Endothelial cell of umbilical vein (primary cell): ENCODE measurements around the gene ARHGAP45. TPM values are rescaled to one million over a fixed set of nuclear protein-coding genes. Genes with fewer than 3 reads are reported as not detected.

ENCODE experiments used
- BruUV-seq: library from RNA; stranded (reverse); fragments of 400-500 nt; replicated peaks from 2 replicates; lab custom pipeline; 2021; lab: Mats Ljungman, UMichigan
- CTCF ChIA-PET: fragments of 300-600, 350-600 bp; sonication (Branson Sonifier 250); formaldehyde crosslinking; loops from one replicate; lab custom pipeline; 2021; ENCODE audit warnings: antibody characterized with exemption, inconsistent platforms; lab: Charles Lee
- POLR2A ChIA-PET: fragments of 300-600, 350-600 bp; sonication (Branson Sonifier 250); formaldehyde crosslinking; loops from one replicate; lab custom pipeline; 2021; ENCODE audit warnings: antibody characterized with exemption, inconsistent platforms; lab: Charles Lee
- DNase-seq: peaks from one replicate; pipeline ENCODE4 v3.0.0-alpha.2; 2011; ENCODE audit warnings: low read depth, low spot score
- FAIRE-seq: peaks from 2 replicates; lab custom pipeline; 2011; peaks lifted over from hg19 to GRCh38; lab: Jason Lieb, UNC
- H2AFZ ChIP-seq: 2 replicates; pipeline ENCODE4 v1.6.0; 2012; ENCODE audit warnings: low read depth, low read length, control low read depth, inconsistent platforms
- H3K27ac ChIP-seq: 2 replicates; pipeline ENCODE4 v1.5.1; 2011; ENCODE audit warnings: low read depth, mild to moderate bottlenecking, control low read depth, low read length, moderate library complexity; ENCODE audit not compliant: insufficient read depth
- H3K27me3 ChIP-seq, 2 experiments: 2 replicates each; pipeline versions ENCODE4 v1.6.0 to v1.6.1; 2011; ENCODE audit warnings: low read length in 2 of 2, mixed read lengths in 1 of 2; ENCODE audit not compliant: control insufficient read depth in 2 of 2, insufficient read depth in 2 of 2
- H3K36me3 ChIP-seq, 2 experiments: 2 replicates in 1 of 2; 3 replicates in 1 of 2; pipeline ENCODE4 v1.5.1; 2011; ENCODE audit warnings: low read length in 2 of 2, mild to moderate bottlenecking in 1 of 2, moderate library complexity in 1 of 2; ENCODE audit not compliant: control insufficient read depth in 2 of 2, insufficient read depth in 2 of 2; ENCODE audit errors: extremely low read depth in 1 of 2
- H3K4me1 ChIP-seq: 3 replicates; pipeline ENCODE4 v1.5.1; 2011; ENCODE audit warnings: mild to moderate bottlenecking, low read length; ENCODE audit not compliant: control insufficient read depth, insufficient read depth; ENCODE audit errors: extremely low read depth
- H3K4me2 ChIP-seq: 2 replicates; pipeline ENCODE4 v1.6.1; 2011; ENCODE audit warnings: low read length, control low read depth, mixed read lengths; ENCODE audit not compliant: insufficient read depth
- H3K4me3 ChIP-seq, 3 experiments: fragments of 200-600 bp in 1 of 3; sonication (generic), shearing (Covaris generic) in 1 of 3; replicated peaks in 1 of 3; 2 replicates each; pipeline ENCODE4 v1.5.1; 2011 to 2016; ENCODE audit warnings: control low read depth in 3 of 3, low read length in 3 of 3, mild to moderate bottlenecking in 2 of 3, inconsistent platforms in 1 of 3, low read depth in 1 of 3, moderate library complexity in 1 of 3; ENCODE audit not compliant: insufficient read depth in 1 of 3
- H3K79me2 ChIP-seq: 2 replicates; pipeline ENCODE4 v1.6.0; 2012; ENCODE audit warnings: low read length, inconsistent platforms; ENCODE audit not compliant: control insufficient read depth, insufficient read depth
- H3K9ac ChIP-seq: replicated peaks from 2 replicates; pipeline ENCODE3; 2011; ENCODE audit warnings: low read length, control low read depth; ENCODE audit not compliant: insufficient read depth; ENCODE audit errors: extremely low read depth
- H3K9me1 ChIP-seq: replicated peaks from 3 replicates; pipeline ENCODE4 v1.6.0; 2011; ENCODE audit warnings: mild to moderate bottlenecking, low read length; ENCODE audit not compliant: control insufficient read depth, insufficient read depth; ENCODE audit errors: extremely low read depth
- H3K9me3 ChIP-seq: replicated peaks from 2 replicates; pipeline ENCODE4 v1.5.1; 2012; ENCODE audit warnings: low read length, inconsistent platforms; ENCODE audit not compliant: control insufficient read depth, insufficient read depth
- H4K20me1 ChIP-seq: replicated peaks from 2 replicates; pipeline ENCODE3; 2011; ENCODE audit warnings: mild to moderate bottlenecking, low read length; ENCODE audit not compliant: control insufficient read depth, insufficient read depth; ENCODE audit errors: extremely low read depth
- CTCF ChIP-seq, 2 donors: IDR thresholded peaks; 1 replicate in 1 of 2; 2 replicates in 1 of 2; pipeline ENCODE4 v1.5.1; 2011; ENCODE audit warnings: low read length in 2 of 2, mild to moderate bottlenecking in 2 of 2, moderate library complexity in 2 of 2, control low read depth in 1 of 2, inconsistent platforms in 1 of 2, low read depth in 1 of 2; ENCODE audit not compliant: insufficient read depth in 1 of 2; ENCODE audit errors: extremely low read depth in 1 of 2
- EZH2 ChIP-seq: IDR thresholded peaks from 2 replicates; pipeline ENCODE4 v1.6.1; 2012; ENCODE audit warnings: borderline replicate concordance, low read depth, mild to moderate bottlenecking, moderate library complexity, low read length, inconsistent platforms; ENCODE audit not compliant: severe bottlenecking
- FOS ChIP-seq: IDR thresholded peaks from 2 replicates; pipeline ENCODE4 v1.6.1; 2011; ENCODE audit warnings: mild to moderate bottlenecking, low read length, moderate library complexity, borderline replicate concordance; ENCODE audit not compliant: insufficient read depth
- GATA2 ChIP-seq: IDR thresholded peaks from 2 replicates; pipeline ENCODE4 v1.7.0; 2011; ENCODE audit warnings: low read depth, mild to moderate bottlenecking, moderate library complexity, mixed read lengths, low read length; ENCODE audit not compliant: insufficient read length, insufficient read depth
- JUN ChIP-seq: IDR thresholded peaks from 2 replicates; pipeline ENCODE4 v1.6.1; 2011; ENCODE audit warnings: borderline replicate concordance, low read depth; ENCODE audit not compliant: insufficient read length, insufficient read depth
- MAX ChIP-seq: IDR thresholded peaks from 2 replicates; pipeline ENCODE4 v1.6.1; 2011; ENCODE audit not compliant: insufficient read depth, insufficient read length
- MYC ChIP-seq: IDR thresholded peaks from one replicate; pipeline ENCODE4 v1.6.1; 2011; ENCODE audit warnings: mild to moderate bottlenecking, low read depth, low read length
- POLR2A ChIP-seq: IDR thresholded peaks from 2 replicates; pipeline ENCODE4 v1.6.1; 2012; ENCODE audit warnings: low read depth, mild to moderate bottlenecking, control low read depth, low read length
- POLR2AphosphoS5 ChIP-seq: IDR thresholded peaks from 2 replicates; pipeline ENCODE4 v1.6.1; 2012; ENCODE audit warnings: low read depth, mild to moderate bottlenecking, control low read depth, low read length, moderate library complexity; ENCODE audit not compliant: insufficient read depth
- dilution Hi-C: fragments of 300-500 bp; cut with MboI; formaldehyde crosslinking; loops from one replicate; pipeline ENCODE4 v1.15.0; 2019; ENCODE audit warnings: low sequenced_read_pairs; ENCODE audit not compliant: extremely low pct_ligation_motif_present
- intact Hi-C: fragments of 100-400 bp; cut with micrococcal nuclease; formaldehyde crosslinking; loops from one replicate; pipeline ENCODE4 v1.10.0; 2022
- polyA plus RNA-seq, 4 experiments: library from polyadenylated mRNA; depleted of rRNA in 3 of 4; stranded (reverse) in 3 of 4; unstranded in 1 of 4; fragments of >200 nt; gene quantifications; 2 replicates each; pipeline versions ENCODE4 v1.2.1 to v1.2.3, GENCODE V29; 2011 to 2012; ENCODE audit warnings: missing spikeins in 1 of 4
- total RNA-seq: library from RNA; stranded (reverse); gene quantifications from 2 replicates; pipeline ENCODE4 v1.2.3, GENCODE V29; 2021

The ARHGAP45 gene
- total and polyA plus RNA-seq, 2 donors (not counting 3 experiments of a cell fraction or from before 2014, with no cell fraction given) = 7.5 to 10.4 TPM

- Histone ChIP-seq H3K79me2 (no peaks in the 10 kb centered on the region), H3K27ac (no peak overlapping the region), H3K4me1 (peaks cover 22% of the 10 kb centered on the region), H3K9me1 (no peaks in the 10 kb centered on the region), H3K4me3 (no peak overlapping the region), H3K36me3 (no peaks in the 10 kb centered on the region), H3K4me2 (no peak overlapping the region), H3K9ac (no peak overlapping the region), H3K27me3 (no peaks in the 10 kb centered on the region), H4K20me1 (no peaks in the 10 kb centered on the region), H2AFZ (no peak overlapping the region), H3K9me3 (no peaks in the 10 kb centered on the region)
- dilution Hi-C loops (no loop called here), intact Hi-C loops (no loop called here)
- DNase-seq (no peak), FAIRE-seq (no peak)
- ChIA-PET CTCF (no interaction called here), POLR2A (no interaction called here)
- no TSS peak for BruUV-seq
- no peak for TF ChIP-seq MAX
- no peak for TF ChIP-seq POLR2AphosphoS5
- no peak for TF ChIP-seq FOS
- TF ChIP-seq CTCF (IDR thresholded peaks at IDR 0.05; ENCODE audit: extremely low read depth in 1 of 2, insufficient read depth in 1 of 2, low read depth in 1 of 2, low read length in 2 of 2) = no peak
- TF ChIP-seq GATA2 = no peak
- TF ChIP-seq POLR2A = no peak
- no peak for TF ChIP-seq EZH2
- TF ChIP-seq MYC = no peak
- no peak for TF ChIP-seq JUN
These were observed 3.7 kb upstream of the ARHGAP45 start for GRCh38 chr19:1063030-1063908.
